Measurements from ENCODE around the gene LAMA2. TPM values are rescaled to one million over a fixed set of nuclear protein-coding genes. Genes with fewer than 3 reads are reported as not detected.
A peak's percentile ranks its signal among the peaks of the same experiment; 100 is the strongest.

LAMA2 gene
- total RNA-seq, 1 donor = 40.2 TPM

DNA sequence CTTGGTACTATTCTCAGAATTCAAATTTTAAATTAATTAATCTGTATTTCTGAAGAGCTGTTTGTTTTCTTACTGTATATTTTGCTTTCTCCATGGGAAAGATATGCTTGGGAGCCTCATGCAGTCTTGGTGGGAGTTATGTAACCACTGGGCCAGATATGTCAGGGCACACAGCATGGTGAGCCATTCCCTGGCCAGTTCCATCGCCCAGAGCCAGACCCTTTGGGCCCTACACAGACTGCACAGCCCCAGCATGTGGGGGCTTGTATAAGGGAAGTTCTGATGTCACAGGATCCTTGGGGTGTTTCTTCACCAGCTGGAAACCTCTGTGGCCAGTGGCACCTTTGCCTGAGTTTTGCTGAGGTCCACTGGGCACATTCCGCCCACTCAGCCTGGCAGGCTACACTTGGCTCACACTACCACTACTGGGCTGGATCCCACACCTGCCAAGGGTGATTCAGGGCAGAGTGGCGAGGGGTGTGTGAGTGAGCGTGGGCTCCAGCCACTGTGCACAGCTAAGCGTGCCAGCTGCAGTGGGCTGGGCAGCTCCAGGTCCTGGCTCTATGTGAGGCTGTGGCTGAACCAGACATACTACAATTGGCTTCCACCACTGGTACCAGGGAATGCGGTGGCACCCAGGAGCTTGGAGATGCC lies 533.5 kb downstream of the LAMA2 start:
- TF ChIP-seq, protein P1, sequence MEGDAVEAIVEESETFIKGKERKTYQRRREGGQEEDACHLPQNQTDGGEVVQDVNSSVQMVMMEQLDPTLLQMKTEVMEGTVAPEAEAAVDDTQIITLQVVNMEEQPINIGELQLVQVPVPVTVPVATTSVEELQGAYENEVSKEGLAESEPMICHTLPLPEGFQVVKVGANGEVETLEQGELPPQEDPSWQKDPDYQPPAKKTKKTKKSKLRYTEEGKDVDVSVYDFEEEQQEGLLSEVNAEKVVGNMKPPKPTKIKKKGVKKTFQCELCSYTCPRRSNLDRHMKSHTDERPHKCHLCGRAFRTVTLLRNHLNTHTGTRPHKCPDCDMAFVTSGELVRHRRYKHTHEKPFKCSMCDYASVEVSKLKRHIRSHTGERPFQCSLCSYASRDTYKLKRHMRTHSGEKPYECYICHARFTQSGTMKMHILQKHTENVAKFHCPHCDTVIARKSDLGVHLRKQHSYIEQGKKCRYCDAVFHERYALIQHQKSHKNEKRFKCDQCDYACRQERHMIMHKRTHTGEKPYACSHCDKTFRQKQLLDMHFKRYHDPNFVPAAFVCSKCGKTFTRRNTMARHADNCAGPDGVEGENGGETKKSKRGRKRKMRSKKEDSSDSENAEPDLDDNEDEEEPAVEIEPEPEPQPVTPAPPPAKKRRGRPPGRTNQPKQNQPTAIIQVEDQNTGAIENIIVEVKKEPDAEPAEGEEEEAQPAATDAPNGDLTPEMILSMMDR (IDR thresholded peaks at IDR 0.05; ENCODE audit: insufficient read depth, low read depth, low read length) = no peak
- no peak for DNase-seq (ENCODE audit: low read depth)
- H3K4me3 ChIP-seq (ENCODE audit: low read depth, low read length) = no peak overlapping the region

DNA sequence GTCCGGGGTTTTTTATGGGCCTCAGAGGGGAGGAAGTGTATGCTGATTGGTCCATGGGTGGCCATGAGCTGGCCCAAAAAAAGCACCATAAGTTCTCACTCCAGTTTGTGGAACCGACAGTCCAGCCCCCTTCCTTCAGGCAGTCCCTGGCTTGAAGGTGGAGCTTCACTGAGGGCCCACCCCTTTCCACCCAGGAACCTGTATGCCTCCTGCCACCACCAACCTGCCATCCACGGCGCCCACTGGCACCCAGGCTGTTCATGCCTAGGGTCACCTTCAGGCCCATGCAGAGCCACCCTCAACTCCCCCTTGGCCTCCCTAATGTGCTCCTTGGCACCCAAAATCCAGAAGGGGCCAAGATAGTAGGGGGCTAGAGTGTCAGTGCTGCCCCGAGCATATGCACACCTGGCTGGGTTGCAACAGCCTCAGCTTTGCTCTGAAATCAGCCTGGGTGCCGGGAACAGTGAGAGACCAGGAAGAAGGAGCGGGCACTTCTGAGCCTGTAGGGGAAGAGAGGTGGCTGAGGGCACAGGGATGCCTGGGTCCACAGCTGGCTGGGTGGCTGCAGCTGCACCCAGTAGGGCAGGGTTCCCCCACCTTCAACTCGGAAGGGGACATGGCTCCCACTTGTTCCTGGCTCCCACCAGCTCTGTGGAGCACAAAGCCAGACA lies 534.6 kb downstream of the LAMA2 start:
- TF ChIP-seq, protein P1 (IDR thresholded peaks at IDR 0.05; ENCODE audit: insufficient read depth, low read depth, low read length) = no peak
- no peak overlapping the region for H3K4me3 ChIP-seq (ENCODE audit: low read depth, low read length)
- DNase-seq (ENCODE audit: low read depth) = no peak

DNA sequence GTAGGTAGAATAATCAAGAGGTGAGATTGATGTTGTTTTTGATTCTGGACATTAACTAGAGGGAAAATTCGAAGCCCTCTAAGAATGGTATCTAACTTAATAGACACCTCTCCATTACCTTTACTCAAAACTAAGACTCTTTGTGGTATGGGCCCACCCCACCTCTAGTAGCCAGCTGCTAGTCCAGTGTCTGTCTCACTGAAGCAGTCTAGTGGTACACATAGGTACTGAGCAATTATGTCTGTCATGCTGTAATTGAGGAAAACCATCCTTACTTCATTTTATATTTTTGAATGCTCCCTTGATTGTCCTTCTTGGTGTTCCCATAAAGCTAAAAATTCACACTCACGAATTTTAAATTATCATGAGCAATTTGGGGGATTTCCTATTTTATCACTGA lies 536.4 kb downstream of the LAMA2 start:
- TF ChIP-seq, protein P1 (IDR thresholded peaks at IDR 0.05; ENCODE audit: insufficient read depth, low read depth, low read length) = no peak
- DNase-seq (ENCODE audit: low read depth) = no peak

DNA sequence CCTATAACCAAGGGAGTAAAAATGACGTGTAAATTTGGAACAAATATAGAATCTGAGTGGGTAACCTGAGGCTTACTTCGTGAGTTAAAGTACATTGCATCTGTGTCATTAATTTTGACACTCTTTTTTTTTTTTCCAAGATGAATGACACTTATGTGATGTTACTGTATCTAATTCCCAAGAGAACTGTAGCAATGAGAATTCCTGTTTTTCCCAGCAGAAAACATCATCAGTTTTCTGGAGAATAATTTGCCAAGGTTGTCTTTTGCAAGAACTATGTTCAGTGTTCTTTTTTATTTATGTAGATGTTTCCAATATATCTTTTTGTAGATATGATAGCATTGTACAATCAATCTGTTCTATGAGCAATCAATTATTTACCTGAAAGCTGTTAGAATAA lies 543.4 kb downstream of the LAMA2 start:
- TF ChIP-seq, protein P1 (IDR thresholded peaks at IDR 0.05; ENCODE audit: insufficient read depth, low read depth, low read length) = no peak
- no peak overlapping the region for H3K4me3 ChIP-seq (ENCODE audit: low read depth, low read length)
- no peak for DNase-seq (ENCODE audit: low read depth)

More for the DNA sequence above, 536.4 kb downstream of the LAMA2 start:
- H3K4me3 ChIP-seq (ENCODE audit: low read depth, low read length) = no peak overlapping the region

DNA sequence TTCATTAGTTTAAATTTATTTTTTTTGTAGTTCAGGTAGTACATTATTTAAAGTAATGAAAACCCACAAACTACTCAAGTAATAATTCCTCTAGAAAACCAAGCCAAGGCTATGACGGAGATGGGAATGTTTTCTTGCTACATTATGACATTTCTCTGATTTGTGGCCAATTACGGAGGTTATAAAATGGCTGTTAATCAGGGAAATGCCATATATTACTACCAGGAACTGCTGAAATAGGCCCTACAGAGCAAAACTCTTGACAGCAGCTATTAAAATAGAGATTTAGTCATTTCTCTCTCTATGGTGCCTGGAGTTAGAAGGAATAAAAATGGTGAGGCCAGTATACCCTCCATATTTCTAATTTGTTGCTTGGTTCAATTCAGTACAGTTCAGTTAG lies 547.0 kb downstream of the LAMA2 start:
- peak; percentile 18 for DNase-seq (ENCODE audit: low read depth)
- no peak overlapping the region for H3K4me3 ChIP-seq (ENCODE audit: low read depth, low read length)

DNA sequence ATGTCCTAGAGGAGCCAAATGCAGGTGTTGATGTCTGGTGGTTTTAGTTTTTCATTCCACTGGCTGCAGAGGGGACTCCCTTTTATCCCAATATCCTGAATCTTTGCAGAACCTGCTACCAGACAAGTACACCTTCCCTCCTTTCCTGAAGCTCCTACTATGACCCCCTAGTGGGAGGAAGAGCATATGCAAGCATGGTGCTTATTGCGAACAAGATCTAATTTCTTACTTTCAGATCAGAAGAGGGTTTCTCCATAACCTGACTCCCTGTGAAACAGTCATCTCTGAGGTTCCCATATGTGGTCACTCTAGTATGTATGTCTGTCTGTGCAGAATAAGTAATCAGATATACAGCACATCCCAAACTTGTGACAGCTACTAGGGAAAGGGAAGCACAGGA lies 549.8 kb downstream of the LAMA2 start:
- TF ChIP-seq, protein P1 (IDR thresholded peaks at IDR 0.05; ENCODE audit: insufficient read depth, low read depth, low read length) = peak; percentile 36
- DNase-seq (ENCODE audit: low read depth) = no peak
- H3K4me3 ChIP-seq (ENCODE audit: low read depth, low read length) = no peak overlapping the region

More for the DNA sequence above, 547.0 kb downstream of the LAMA2 start:
- TF ChIP-seq, protein P1 (IDR thresholded peaks at IDR 0.05; ENCODE audit: insufficient read depth, low read depth, low read length) = no peak
